G401 (cell line): ENCODE results near the gene PTPRG. TPM values are rescaled to one million over a fixed set of nuclear protein-coding genes. Genes with fewer than 3 reads are reported as not detected.

ENCODE experiments used
- DNase-seq: peaks from one replicate; pipeline ENCODE4 v3.0.0-alpha.2; 2015; ENCODE audit warnings: low spot score
- in situ Hi-C: cut with HindIII; loops from 2 replicates; pipeline ENCODE4 v1.10.0; 2016; ENCODE audit warnings: low sequenced_read_pairs, mixed read lengths
- total RNA-seq: library from RNA; depleted of rRNA; stranded (reverse); fragments of >200 nt; shearing (Covaris generic); gene quantifications from 2 replicates; pipeline ENCODE4 v1.2.3, GENCODE V29; 2014

Gene PTPRG
- total RNA-seq, 1 experiment from 2014 or later: 1.4 TPM

- no peak for DNase-seq
- in situ Hi-C loops: no loop called here
Measured at GRCh38 chr3:62109534-62109933, 548.2 kb downstream of the PTPRG start.

GRCh38 chr3:62110443-62111225, 549.3 kb downstream of the PTPRG start:
- no peak for DNase-seq
- in situ Hi-C loops: no loop called here

- in situ Hi-C loops: no loop called here
- DNase-seq: no peak
Measured at GRCh38 chr3:62113092-62113491, 551.7 kb downstream of the PTPRG start.

GRCh38 chr3:62114763-62115162, 553.4 kb downstream of the PTPRG start:
- in situ Hi-C loops: no loop called here
- no peak for DNase-seq

GRCh38 chr3:62117903-62118548, 556.7 kb downstream of the PTPRG start:
- no peak for DNase-seq
- in situ Hi-C loops: no loop called here

- no peak for DNase-seq
- in situ Hi-C loops: no loop called here
Measured at GRCh38 chr3:62119139-62119538, 557.8 kb downstream of the PTPRG start.

- in situ Hi-C loops: no loop called here
Measured at GRCh38 chr3:62122819-62123218, 561.4 kb downstream of the PTPRG start.

GRCh38 chr3:62125380-62125779, 564.0 kb downstream of the PTPRG start:
- DNase-seq: no peak
- in situ Hi-C loops: no loop called here

More at GRCh38 chr3:62122819-62123218, 561.4 kb downstream of the PTPRG start:
- no peak for DNase-seq

GRCh38 chr3:62127116-62127515, 565.7 kb downstream of the PTPRG start:
- in situ Hi-C loops: no loop called here
- DNase-seq: no peak

GRCh38 chr3:62128051-62128450, 566.7 kb downstream of the PTPRG start:
- DNase-seq: no peak
- in situ Hi-C loops: no loop called here

GRCh38 chr3:62128681-62129080, 567.3 kb downstream of the PTPRG start:
- in situ Hi-C loops: no loop called here
- no peak for DNase-seq

GRCh38 chr3:62131050-62131449, 569.7 kb downstream of the PTPRG start:
- DNase-seq: no peak
- in situ Hi-C loops: no loop called here

- peak; percentile 15 for DNase-seq
- in situ Hi-C loops: no loop called here
Measured at GRCh38 chr3:62131620-62132019, 570.2 kb downstream of the PTPRG start.

- no peak for DNase-seq
- in situ Hi-C loops: no loop called here
Measured at GRCh38 chr3:62132027-62132602, 570.7 kb downstream of the PTPRG start.

- in situ Hi-C loops: no loop called here
- no peak for DNase-seq
Measured at GRCh38 chr3:62133015-62133414, 571.6 kb downstream of the PTPRG start.

- DNase-seq: no peak
- in situ Hi-C loops: no loop called here
Measured at GRCh38 chr3:62134061-62134496, 572.7 kb downstream of the PTPRG start.

GRCh38 chr3:62135741-62136140, 574.4 kb downstream of the PTPRG start:
- DNase-seq: no peak
- in situ Hi-C loops: no loop called here

GRCh38 chr3:62139957-62140356, 578.6 kb downstream of the PTPRG start:
- in situ Hi-C loops: no loop called here
- no peak for DNase-seq

GRCh38 chr3:62142331-62143085, 581.1 kb downstream of the PTPRG start:
- no peak for DNase-seq
- in situ Hi-C loops: no loop called here
